ENCODE results near the gene OR52K2.

- TF ChIP-seq CTCF (IDR thresholded peaks at IDR 0.05; ENCODE audit: low read depth, low read length) (no peak), POLR2A (IDR thresholded peaks at IDR 0.05; ENCODE audit: extremely low read depth, insufficient read length) (no peak), MYC (IDR thresholded peaks at IDR 0.05; ENCODE audit: low read depth, low read length) (no peak), MAX (IDR thresholded peaks at IDR 0.05; ENCODE audit: low read depth, low read length) (no peak)
These were observed 44.4 kb downstream of the OR52K2 start for GRCh38 chr11:4493480-4493818.

Measured in NB4 (cell line).